Measurements from ENCODE around the gene OR6C68. TPM values are rescaled to one million over a fixed set of nuclear protein-coding genes. Genes with fewer than 3 reads are reported as not detected.
"Not testable (repeated sequence)": the region's sequence is repeated elsewhere in the genome, so short reads cannot be mapped to it uniquely, and the experiment has no call there.

The OR6C68 gene
- total RNA-seq, 1 donor = not detected

DNA sequence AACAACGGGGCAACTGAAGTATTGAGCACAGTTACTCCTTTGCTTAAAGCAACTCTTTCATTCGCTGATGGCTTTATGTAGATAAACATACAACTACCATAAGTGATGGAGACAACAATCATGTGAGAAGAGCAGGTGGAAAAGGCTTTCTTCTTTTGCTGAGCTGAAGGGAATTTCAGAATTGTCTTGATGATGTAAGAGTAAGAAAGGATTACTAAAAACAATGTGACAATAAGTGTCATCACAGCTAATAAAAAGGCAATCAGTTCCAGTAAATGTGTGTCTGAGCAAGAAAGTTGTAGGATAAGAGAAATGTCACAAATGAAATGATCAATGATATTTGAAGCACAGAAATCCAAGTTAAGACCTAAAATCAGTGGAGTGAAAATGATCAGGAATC is 22.9 kb upstream of the OR6C68 start:
- DNase-seq (ENCODE audit: low read depth) = no peak
- TF ChIP-seq, protein P1, sequence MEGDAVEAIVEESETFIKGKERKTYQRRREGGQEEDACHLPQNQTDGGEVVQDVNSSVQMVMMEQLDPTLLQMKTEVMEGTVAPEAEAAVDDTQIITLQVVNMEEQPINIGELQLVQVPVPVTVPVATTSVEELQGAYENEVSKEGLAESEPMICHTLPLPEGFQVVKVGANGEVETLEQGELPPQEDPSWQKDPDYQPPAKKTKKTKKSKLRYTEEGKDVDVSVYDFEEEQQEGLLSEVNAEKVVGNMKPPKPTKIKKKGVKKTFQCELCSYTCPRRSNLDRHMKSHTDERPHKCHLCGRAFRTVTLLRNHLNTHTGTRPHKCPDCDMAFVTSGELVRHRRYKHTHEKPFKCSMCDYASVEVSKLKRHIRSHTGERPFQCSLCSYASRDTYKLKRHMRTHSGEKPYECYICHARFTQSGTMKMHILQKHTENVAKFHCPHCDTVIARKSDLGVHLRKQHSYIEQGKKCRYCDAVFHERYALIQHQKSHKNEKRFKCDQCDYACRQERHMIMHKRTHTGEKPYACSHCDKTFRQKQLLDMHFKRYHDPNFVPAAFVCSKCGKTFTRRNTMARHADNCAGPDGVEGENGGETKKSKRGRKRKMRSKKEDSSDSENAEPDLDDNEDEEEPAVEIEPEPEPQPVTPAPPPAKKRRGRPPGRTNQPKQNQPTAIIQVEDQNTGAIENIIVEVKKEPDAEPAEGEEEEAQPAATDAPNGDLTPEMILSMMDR (IDR thresholded peaks at IDR 0.05; ENCODE audit: insufficient read depth, low read length) = no peak
- no peak overlapping the region for H3K4me3 ChIP-seq (ENCODE audit: low read depth, low read length)

DNA sequence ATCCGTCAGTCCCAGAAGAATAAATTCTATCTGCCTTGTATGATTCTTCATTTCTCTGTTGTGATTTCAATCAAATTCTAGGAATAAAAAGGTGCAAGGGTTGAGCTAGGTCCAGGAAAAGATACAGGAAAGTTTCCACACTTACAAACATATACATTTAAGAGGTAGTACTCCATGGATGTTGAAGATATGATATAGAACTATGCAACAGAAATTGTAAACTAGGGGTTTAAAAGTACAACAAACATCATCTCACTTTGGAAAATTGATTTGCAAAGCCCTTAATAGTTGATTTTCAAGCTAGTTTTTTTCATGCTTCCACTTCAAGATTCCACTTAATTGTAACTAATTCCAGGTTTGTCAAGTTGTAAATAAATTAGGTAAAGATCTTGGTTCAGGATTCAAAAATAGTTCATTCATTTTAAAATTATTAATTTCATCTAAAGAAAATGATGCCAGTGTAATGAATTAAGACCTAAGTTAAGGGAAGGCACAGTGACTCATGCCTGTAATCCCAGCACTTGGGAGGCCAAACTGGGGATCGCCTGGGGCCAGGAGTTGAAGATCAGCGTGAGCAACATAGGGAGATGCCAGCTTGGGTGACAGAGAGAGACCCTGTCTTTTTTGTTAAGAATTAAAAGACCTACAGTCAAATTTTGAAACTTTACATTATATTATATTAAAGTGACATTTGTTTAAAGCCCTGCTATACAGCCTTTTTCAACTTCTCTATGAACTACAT is 21.9 kb upstream of the OR6C68 start, which contains the start of gene OR6C70:
Gene OR6C70 (minus strand): TSS at position 51 of the 742 bp plus-strand sequence. CDS start 0 bp downstream, at position 51.
- TF ChIP-seq, protein P1 (IDR thresholded peaks at IDR 0.05; ENCODE audit: insufficient read depth, low read length) = no peak
- no peak within 1 kb of the TSS for H3K4me3 ChIP-seq (ENCODE audit: low read depth, low read length)
- no peak for DNase-seq (ENCODE audit: low read depth)

DNA sequence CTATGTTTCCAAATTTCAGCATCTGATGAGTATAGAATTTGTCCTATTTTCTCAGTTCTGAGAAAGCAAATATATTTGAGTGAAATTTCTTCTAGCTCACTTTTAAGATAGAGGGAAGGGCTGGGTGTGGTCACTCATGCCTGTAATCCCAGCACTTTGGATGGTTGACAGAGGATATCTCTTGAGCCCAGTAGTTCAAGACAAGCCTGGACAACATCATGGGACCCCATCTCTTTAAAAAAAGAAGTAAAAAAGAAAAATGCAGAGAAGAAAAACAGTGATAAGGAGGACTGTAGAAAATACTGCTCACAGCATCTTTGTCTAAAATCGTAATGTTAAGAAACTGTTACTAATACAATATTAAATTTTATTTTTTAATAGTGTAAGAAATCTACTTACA is 19.9 kb upstream of the OR6C68 start:
- TF ChIP-seq, protein P1 (IDR thresholded peaks at IDR 0.05; ENCODE audit: insufficient read depth, low read length) = no peak
- DNase-seq (ENCODE audit: low read depth) = no peak
- H3K4me3 ChIP-seq (ENCODE audit: low read depth, low read length) = no peak overlapping the region

DNA sequence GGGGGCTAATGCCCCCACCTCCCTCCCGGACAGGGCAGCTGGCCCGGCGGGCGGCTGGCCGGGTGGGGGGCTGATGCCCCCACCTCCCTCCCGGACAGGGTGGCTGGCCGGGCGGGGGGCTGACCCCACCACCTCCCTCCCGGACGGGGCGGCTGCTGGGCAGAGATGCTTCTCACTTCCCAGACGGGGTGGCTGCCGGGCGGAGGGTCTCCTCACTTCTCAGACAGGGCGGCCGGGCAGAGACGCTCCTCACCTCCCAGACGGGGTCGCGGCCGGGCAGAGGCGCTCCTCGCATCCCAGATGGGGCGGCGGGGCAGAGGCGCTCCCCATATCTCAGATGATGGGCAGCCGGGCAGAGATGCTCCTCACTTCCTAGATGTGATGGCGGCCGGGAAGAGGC is 13.0 kb upstream of the OR6C68 start:
- DNase-seq (ENCODE audit: low read depth); H3K4me3 ChIP-seq (ENCODE audit: low read depth, low read length): not testable (repeated sequence)

DNA sequence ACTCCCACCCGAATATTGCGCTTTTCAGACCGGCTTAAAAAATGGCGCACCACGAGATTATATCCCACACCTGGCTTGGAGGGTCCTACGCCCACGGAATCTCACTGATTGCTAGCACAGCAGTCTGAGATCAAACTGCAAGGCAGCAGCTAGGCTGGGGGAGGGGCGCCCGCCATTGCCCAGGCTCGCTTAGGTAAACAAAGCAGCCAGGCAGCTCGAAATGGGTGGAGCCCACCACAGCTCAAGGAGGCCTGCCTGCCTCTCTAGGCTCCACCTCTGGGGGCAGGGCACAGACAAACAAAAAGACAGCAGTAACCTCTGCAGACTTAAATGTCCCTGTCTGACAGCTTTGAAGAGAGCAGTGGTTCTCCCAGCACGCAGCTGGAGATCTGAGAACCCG is 7.9 kb upstream of the OR6C68 start:
- H3K4me3 ChIP-seq (ENCODE audit: low read depth, low read length) = not testable (repeated sequence)

DNA sequence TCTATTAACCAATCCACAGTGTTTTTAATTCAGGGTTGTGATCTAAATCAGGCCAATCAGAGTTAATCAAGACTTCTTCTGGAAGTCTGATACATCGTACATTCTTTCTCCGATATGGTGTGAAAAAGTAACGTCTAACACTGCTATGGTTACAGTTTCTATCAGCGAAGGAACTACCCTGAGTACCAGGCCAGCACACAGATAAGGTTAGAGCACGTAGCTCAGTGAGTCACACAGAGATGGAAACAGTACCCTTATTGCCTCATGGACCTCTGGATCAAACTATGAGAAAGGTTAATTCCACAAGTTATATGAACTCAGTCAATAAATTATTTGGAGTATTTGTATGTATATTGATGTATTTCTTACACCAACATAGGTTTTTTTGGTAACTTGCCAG is 3.3 kb downstream of the OR6C68 start:
- no peak for DNase-seq (ENCODE audit: low read depth)
- TF ChIP-seq, protein P1 (IDR thresholded peaks at IDR 0.05; ENCODE audit: insufficient read depth, low read length) = no peak
- no peak overlapping the region for H3K4me3 ChIP-seq (ENCODE audit: low read depth, low read length)

More for the DNA sequence above, 7.9 kb upstream of the OR6C68 start:
- not testable (repeated sequence) for DNase-seq (ENCODE audit: low read depth)

DNA sequence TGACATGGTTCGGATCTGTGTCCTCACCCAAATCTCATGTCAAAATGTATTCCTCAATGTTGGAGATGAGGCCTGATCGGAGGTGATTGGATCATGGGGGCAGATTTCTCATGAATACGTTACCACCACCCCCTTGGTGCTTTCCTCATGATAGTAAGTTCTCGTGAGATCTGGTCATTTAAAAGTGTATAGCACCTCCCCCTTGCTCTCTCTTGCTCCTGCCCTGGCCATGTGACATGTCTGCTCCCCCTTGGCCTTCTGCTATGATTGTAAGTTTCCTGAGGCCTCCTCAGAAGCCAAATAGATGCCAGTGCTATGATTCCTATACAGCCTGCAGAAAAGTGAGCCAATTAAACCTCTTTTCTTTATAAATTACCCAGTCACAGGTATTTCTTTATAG is 7.1 kb downstream of the OR6C68 start:
- TF ChIP-seq, protein P1 (IDR thresholded peaks at IDR 0.05; ENCODE audit: insufficient read depth, low read length) = no peak

DNA sequence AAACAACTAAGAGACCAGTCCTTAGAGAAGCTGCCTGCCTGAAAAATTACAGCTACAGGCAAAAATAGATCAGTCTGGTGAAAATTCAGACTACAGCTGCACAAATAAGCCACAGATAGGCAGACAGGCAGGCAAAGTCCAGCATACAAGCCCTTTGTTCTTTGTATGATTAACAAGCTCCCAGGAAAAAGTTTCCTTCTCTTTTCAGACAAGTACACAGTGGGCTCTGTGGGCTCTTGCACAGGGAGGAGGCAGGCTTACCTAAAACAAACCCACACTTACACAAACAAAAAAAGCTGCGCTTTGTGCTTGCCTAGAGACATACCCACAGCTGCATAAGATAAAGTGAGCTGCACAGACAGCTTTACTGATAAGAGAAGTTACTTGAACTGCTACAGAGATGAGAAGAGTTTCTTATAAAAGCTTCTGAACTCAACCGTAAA is 7.7 kb downstream of the OR6C68 start:
- no peak overlapping the region for H3K4me3 ChIP-seq (ENCODE audit: low read depth, low read length)
- TF ChIP-seq, protein P1 (IDR thresholded peaks at IDR 0.05; ENCODE audit: insufficient read depth, low read length) = no peak
- DNase-seq (ENCODE audit: low read depth) = no peak

More for the DNA sequence above, 7.1 kb downstream of the OR6C68 start:
- DNase-seq (ENCODE audit: low read depth) = no peak
- no peak overlapping the region for H3K4me3 ChIP-seq (ENCODE audit: low read depth, low read length)

All from fibroblast of the aortic adventitia (primary cell).